ENCODE results near the gene MAVS.
"Not testable (repeated sequence)": the region's sequence is repeated elsewhere in the genome, so short reads cannot be mapped to it uniquely, and the experiment has no call there.

MAVS gene

DNA sequence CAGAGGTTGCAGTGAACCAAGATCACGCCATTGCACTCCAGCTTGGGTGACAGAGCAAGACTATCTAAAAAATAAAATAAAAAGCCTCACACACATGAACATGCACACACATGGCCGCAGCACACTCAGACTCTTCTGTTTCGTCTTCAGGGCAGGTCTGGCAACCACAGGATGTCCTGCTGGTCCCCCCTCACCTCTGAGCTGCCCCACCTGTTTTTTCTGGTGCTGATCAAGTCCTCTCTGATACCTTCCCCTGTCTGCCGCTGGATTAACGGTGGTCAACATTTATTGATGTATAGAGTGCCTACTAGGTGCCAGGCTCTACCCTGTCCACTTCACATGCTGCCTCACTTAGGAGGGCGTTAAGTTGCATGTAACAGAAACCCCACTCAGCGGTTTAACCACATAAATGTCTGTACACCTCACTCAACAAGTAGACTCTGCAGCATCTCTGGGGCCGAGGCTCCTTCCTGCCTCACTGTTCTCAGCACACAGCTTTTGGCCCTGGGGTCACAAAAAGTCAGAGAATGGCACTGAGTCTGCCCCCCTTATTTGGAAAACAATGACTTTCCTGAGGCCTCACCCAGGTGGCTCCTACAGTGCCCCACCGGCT is 30.8 kb upstream of the MAVS start:
- peak; percentile 22 for DNase-seq

DNA sequence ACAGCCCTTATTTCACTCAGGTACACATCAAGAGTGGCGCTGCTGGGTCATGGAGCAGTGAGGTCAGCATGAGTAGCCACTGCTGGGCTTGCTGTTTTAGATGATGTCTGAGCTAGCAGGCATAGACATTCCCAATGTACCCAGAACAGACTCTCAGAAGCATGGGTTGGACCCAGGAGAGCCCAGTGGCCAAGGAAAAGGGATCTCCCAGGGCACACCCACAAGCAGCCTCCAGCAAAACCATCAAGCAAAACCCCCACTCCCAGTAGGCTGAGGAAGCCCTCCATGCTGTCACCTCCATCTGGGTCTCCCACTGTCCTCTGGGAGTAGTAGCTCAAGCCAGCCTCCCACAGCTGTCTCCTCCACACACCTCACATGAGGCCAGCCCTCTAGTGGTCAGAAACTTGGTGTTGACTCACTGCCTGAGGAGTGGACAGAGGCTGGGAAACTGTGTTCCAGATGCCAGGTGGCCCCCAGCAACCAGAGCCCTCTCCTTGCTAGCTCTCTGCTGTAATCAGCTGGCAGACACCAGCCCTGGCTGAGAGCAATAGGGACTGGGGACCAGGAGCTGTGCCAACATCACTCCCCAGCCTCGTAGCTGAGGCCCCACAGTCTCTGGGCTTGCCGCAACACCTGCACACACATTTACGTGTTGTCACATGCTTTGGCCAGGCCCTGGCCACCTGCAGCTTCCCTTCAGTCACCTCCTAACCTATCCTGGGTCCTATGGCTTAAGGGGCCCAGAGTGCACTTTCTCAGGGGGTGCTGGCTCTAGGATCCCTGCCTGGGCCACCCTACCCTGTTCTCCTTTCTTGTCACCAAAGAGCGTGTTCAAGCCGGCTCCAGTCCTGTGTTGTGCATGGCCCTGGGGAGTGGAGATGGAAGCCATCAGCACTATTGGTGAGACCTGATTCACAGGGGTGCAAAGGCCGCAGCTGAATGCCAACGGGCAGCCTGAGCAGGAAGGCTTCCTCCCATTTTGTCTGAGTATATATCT is 28.2 kb upstream of the MAVS start:
- DNase-seq = peak; percentile 68

DNA sequence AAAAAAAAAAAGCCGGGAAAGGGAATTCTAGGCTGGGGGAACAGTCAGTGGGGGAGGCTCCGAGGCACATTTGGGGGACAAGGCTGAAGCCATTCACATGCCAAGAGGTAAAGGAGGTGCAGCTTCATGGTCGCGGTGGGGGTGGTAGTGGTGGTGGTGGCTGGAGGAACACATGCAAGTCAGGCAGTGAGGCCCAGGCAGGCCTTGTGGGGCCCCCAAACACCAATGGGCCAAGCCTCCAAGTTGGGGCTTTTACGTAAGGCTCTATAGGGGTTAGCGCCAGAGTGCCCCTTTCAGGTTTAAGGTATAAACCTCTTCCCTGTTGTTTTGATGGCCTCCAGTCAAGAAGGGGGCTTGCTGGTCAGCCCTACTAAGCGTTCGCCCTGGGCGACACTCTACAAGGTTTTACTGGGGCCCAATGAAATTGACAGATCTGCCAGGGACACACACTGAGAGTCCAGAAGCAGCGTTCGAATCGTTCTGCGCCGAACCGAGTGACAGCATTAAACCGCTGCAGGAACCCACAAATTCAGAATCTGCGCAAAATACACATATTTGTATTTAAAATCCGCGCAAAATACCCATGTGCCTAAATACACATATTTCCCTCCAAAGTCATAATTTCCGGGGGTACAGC is 27.1 kb upstream of the MAVS start:
- peak; percentile 45 for DNase-seq

DNA sequence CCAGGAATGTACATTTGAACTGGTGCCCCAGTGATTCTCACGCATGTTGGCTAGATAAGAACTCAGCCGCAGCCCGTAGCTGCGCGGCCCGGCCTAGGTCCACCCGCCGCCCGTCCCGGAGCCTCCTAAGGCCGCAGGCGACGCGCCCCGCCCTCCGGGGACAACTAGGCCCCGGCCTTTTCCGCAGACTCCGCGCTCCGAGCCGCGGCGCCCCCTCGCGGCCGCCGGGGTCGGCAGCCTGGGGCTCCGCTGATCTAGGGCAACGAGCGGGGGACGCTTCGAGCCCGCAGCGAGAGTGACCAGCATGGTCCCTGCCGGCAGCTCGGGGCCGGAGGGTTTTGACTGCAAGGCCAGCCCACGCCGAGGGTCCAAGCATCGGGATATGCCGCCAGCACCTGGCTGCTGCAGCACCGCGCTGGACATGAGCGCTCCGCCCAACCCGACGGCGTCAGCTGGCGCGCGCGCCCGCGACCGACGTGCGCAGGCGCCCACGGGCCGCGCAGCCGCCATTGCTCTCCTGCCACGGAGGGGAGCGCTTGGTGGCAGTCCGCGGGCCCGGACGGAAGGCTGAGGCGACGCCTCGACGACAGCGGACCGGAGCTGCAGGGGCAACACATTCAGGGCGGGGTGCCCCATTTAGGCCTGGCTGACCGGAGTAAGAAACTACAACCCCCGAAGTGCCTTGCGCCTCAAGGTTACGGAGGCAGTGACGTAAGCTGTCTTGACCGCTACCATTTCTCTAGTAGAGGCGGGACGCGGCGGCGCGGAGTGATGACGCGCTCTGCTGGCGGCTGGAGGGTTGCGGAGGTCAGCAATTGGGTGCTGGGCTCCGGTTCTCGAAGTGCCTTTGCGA is 26.4 kb upstream of the MAVS start, which contains the start of gene AP5S1:
TSS of gene AP5S1 (plus strand) at position 500 of the 853 bp plus-strand sequence. CDS start 1,571 bp downstream, outside the sequence.
- DNase-seq = peak; percentile 98

DNA sequence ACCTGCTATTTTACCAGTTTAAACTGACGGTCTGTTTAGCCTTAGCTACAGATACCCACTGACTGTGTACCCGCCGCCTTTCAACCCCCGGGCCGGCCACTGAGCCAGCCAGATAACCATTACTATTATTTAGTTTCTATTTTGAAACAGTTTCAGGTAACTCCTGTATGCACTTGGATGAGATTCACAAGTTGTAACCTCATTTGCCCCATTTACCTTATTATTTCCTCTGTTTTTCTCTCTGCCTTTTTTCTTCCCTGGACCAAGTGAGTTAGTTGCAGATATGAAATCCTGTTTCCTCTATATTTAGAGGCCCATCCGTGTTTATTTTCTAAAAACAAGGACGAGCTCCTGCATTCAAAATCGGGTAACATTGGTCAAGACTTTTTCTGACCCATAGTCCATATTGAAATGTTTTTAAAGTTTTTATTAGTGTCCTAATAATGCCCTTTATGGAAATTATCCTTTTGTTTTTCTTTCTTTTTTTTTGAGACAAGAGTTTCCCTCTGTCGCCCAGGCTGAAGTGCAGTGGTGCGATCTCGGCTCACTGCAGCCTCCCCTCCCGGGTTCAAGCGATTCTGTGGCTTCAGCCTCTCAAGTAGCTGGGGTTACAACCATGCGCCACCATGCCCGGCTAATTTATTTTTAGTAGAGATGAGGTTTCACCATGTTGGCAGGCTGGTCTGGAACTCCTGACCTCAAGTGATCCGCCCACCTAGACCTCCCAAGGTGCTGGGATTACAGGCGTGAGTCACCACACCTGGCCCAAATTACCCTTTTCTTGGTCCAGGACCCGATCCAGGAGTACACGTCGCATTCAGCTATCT is 25.5 kb upstream of the MAVS start:
- DNase-seq = no peak

DNA sequence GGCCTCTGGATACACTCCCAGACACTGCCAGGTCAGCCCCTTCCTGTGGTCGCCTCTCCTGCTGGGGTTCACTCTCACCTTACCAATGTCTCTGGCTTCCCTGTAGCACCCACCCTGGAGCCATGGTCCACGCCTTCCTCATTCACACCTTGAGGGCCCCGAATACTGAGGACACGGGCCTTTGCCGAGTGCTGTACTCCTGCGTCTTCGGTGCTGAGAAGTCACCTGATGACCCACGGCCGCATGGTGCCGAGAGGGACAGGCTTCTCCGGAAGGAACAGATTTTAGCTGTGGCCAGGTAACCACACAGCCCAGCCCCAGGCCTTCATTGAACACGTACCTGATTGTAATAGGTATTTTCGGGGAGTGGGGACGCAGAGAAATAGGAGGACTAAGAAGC is 24.6 kb upstream of the MAVS start:
- DNase-seq = no peak

DNA sequence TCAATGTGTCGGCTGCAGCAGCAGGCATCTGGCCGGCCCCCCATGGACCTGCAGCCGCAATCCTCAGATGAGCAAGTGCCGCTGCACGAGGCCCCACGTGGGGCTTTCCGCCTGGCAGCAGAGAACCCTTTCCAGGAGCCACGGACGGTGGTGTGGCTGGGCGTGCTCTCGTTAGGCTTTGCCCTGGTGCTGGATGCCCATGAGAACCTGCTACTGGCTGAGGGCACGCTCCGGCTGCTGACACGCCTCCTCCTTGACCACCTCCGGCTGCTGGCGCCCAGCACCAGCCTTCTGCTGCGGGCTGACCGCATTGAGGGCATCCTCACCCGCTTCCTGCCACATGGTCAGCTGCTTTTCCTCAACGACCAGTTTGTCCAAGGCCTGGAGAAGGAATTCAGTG is 22.8 kb upstream of the MAVS start:
- no peak for DNase-seq

DNA sequence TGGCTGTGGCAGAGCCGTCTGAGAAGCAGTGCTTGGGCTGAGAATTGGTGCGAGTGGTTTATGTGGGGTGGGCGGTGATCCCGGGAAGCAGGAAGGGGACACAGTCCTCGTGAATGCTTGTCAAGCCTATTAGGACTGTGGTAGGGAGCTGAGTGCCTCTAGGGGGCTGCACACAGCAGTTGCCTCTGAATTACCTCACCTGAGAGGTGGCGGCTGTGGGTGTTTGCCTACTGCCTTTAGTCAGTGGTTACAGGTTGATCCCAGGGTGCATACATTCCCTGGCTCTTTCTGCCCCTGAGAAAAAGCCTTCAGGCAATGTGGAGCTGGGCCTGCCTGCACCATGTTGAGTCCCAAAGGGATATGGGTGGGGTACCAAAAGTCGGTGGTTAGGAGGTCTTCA is 21.1 kb upstream of the MAVS start:
- DNase-seq = no peak

DNA sequence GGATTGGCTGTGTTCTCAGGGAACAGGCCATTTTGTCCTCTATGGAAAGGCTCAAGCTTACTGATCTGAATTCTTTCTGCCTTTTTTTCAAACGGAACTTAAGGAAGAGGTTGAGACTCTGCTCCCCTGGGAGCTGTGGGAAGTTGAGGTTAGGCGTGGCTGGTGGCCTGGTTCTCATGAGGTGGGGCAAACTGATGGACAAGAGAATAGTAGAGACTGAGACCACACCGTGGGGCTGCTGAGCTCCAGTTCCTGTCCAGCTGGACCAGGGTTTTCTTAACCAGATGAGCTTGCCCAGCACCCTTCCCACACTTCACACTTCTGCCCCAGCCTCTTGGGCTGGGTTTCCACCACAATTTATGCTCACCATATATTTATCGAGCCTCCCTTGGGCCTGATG is 20.2 kb upstream of the MAVS start:
- no peak for DNase-seq

DNA sequence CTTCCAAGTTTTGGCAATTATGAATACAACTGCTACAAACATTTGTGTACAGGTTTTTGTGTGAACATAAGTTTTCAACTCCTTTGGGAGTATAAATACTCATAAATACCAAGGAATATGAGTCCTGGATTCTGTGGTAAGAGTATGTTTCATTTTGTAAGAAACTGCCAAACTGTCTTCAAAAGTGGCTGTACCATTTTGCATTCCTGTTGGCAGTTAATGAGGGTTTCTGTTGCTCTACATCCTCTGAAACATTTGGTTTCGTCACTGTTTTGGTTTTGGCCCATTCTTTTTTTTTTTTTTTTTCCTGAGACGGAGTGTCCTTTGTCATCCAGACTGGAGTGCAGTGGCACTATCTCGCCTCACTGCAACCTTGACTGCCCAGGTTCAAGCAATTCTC is 17.8 kb upstream of the MAVS start:
- DNase-seq = no peak

DNA sequence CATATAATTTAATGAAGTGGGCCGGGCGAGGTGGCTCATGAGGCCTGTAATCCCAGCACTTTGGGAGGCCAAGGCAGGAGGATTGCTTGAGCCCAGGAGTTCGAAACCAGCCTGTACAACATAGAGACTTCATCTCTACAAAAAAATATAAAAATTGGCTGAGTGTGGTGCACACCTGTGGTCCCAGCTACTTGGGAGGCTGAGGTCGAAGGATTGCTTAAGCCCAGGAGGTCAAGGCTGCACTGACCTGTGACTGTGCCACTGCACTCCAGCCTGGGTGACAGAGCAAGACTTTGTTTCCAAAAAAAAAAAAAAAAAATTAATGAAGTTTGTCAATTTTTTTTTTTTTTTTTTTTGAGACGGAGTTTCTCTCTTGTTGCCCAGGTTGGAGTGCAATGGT is 16.7 kb upstream of the MAVS start:
- not testable (repeated sequence) for DNase-seq

DNA sequence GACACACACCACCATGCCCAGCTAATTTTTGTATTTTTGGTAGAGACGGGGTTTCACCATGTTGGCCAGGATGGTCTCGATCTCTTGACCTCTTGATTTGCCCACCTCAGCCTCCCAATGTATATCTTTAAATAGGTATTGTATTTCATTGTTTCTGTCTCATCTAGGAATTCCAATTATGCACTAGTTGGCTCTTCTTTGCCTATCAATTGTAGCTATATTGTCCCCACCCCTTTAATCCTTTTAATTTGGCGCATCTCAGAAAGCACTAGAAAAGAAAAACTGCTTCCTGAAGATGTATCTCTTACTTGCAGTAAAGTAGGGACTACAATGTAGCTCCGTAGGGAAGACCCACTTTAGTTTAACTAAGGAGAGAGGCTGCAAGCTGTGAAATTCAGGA is 10.5 kb upstream of the MAVS start:
- DNase-seq = peak; percentile 11

DNA sequence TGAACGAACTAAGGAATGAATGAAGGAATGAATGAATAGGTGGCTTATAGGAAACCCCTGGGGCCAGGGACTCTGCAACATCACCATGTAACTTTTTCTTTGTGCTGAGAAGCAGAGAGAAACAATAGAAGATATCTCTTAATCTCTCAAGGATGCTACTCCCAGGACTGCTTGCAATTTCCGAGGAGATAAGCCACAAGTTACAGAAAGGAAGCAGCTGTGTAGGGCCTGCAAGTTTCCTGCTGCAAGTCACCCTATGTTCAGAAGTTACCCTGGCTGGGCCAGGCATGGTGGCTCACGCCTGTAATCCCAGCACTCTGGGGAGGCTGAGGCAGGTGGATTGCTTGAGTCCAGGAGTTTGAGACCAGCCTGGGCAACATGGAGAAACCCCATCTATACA is 7.3 kb upstream of the MAVS start:
- DNase-seq = no peak

DNA sequence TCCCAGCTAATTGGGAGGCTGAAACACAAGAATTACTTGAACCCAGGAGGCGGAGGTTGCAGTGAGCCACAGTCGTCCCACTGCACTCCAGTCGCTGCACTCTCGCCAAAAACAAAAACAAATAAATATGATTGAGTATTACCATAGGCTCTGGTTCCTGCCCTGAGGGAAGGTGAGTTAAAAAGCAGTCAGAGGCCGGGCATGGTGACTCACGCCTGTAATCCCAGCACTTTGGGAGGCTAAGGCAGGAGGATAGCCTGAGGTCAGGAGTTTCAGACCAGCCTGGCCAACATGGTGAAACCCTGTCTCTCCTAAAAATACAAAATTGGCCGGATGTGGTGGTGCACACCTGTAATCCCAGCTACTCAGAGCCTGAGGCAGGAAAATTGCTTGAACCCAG is 6.4 kb upstream of the MAVS start:
- DNase-seq = not testable (repeated sequence)

DNA sequence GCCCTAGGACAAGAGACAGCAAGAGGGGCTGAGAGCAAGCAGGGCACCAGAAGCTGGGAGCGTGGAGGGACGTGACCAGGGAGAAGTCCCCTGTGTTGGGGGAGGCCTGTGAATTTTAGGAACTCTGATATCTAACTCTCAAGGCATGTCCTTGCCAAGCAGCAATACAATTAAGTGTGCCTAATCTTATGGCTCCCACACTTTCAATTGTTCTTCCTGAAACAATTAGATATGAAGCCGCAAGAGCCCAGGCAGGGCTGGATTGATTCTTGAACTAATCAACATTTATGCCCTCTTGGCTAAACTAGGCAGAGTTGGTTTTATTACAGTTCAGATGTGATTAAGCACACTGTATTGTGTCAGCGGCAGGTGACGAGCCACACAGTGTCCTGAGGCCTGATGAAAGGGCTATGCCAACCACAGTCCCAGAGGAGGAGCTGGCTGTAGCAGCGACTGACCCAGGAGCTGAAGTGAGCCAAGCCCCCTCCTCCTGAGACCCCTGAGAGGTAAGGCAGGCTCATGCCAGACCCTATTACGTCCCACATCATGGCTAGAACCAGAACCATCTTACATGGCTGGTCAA is 4.2 kb upstream of the MAVS start:
- no peak for DNase-seq

DNA sequence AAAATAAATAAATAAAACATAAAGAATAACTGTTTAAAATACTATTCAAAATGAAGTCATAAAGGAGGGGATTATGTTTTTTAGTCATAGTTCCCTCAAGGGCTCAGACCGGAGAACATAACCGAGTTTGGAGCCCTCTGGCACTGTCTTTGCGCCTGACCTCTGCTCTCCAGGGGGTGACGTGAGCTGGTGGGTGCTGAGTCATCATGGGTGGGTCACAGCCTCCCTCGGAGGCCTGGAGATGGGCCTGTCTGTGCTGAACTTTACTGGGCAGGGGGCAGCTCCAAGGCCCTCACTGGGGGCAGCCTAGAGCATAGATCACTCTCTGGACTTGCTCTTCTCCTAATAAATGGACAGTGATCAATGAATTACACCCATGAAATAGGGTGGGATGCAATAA is 3.1 kb upstream of the MAVS start:
- DNase-seq = no peak

DNA sequence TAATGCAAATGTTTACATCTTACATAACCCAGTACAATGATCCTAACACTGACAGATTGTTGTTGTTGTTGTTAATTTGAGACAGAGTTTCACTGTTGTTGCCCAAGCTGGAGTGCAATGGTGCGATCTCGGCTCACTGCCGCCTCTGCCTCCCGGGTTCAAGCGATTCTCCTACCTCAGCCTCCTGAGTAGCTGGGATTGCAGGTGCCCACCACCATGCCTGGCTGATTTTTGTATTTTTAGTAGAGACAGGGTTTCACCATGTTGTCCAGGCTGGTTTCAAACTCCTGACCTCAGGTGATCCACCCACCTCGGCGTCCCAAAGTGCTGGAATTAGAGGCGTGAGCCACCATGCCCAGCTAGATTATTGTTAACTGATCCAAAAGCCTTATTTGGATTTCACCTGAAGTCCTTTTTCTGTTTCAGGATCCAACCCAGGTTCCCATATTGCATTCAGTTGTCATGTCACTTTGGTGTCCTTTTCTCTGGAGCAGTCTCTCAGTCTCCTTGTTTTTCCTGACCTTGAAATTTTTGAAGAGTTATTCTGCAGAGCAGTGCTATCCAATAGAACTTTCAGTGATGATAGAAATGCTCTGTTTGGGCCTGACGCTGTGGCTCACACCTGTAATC is 2.5 kb upstream of the MAVS start:
- not testable (repeated sequence) for DNase-seq

DNA sequence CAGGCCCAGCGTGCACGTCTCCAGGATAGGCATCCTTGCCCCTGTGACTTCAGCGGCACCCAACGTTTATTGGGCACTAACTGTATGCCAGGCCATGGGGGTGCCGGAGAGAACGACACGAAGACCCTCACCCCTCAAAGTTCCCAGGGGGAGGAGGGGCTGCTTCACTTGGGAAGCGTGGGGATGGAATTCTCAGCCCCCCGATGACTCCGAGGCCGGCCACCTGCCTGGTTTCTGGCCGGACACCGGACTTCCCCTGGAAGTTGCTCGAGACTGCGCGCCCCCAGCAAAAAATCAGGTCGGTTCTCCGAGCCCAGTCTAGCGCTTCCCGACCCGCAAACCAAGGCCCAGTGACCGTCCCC is 275 bp upstream of the MAVS start:
- no peak for DNase-seq

DNA sequence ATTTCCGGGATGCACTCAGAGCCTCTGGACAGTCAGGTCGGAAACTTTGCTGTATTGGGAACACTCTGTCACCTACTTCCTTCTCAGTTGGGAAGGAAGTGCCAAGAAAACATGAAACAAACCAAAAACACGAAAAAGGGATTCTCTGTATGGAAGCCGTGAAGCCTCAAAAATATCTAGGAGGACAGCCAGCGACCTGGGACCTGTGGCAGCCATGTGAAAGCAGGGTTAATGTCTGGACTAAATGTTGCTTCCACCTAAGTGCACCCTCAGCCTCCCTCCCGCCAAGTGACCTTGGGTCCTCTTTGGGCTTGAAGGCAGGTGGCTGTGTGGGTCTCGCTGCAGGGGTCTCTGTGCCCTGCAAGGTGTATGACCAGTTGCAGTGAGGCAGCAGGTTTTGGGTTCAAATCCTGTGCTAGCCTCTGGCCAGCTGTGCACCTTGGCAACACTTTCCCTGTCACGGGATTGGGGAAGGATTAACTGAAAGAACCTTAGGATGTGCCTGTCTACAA is 851 bp downstream of the MAVS start:
- no peak for DNase-seq

DNA sequence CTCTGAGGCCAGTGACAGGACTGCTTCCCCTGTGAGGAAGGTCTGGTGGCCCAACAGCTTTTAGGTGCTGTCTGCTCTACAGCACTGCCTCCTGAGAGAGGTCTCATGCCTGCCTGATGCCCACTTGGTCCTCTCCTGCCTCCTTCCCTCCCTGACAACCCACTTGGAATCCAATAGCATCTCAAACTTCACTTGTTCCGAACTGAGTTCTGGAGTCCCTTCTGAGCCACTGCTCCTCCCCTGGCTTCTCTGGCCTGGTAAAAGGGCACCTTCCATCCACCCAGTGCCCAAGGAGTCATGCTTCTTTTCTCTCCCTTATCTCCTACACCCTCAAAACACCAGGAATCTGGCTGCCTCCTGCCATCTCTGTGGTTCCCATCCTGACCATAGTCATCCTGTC is 1.9 kb downstream of the MAVS start:
- no peak for DNase-seq

DNA sequence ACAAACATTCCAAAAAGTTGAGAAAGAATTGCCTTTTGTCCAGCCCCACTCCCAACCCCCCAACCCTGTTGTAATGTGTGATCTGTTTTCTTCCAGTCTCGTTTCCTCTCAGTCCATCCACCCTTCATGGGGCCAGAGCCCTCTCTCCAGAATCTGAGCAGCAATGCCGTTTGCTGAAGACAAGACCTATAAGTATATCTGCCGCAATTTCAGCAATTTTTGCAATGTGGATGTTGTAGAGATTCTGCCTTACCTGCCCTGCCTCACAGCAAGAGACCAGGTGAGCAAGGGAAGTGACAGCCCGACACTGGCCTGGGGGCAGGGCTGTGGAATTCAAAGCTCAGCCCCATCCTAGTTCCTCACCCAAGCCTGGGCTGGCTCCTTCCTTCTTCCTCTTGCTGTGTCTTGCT is 7.8 kb downstream of the MAVS start:
- DNase-seq = no peak

All from right forelimb (tissue), 1 donor.